ENCODE results near the gene CENPS. TPM values are rescaled to one million over a fixed set of nuclear protein-coding genes. Genes with fewer than 3 reads are reported as not detected.
A peak's percentile ranks its signal among the peaks of the same experiment; 100 is the strongest.

The CENPS gene
- total RNA-seq, 1 experiment from 2014 or later, result 17.8 TPM

GRCh38 chr1:10450156-10450814, 20.1 kb downstream of the CENPS start:
- Histone ChIP-seq H3T11ph (ENCODE audit: low read length) (no peak overlapping the region), H2BK12ac (ENCODE audit: insufficient read length, low read depth, low read length) (no peak overlapping the region), H4K5ac (ENCODE audit: insufficient read length, low read depth, low read length) (no peak overlapping the region), H4K91ac (ENCODE audit: insufficient read length, low read depth, low read length) (no peak overlapping the region), H3K14ac (ENCODE audit: insufficient read depth, low read length) (no peak overlapping the region), H3K4ac (ENCODE audit: low read depth, low read length) (no peak overlapping the region), H3K18ac (ENCODE audit: insufficient read length, low read depth, low read length) (no peak overlapping the region), H3K56ac (ENCODE audit: insufficient read length, low read depth, low read length) (no peak overlapping the region), H3K27me3 (ENCODE audit: insufficient read depth, low read length) (no peaks in the 10 kb centered on the region), H2BK20ac (ENCODE audit: low read depth, low read length, poor library complexity, severe bottlenecking) (no peak overlapping the region), H3K23me2 (ENCODE audit: insufficient read length, low read depth, low read length, poor library complexity, severe bottlenecking) (no peaks in the 10 kb centered on the region), H3K4me2 (ENCODE audit: insufficient read depth, insufficient read length, low read length) (no peak overlapping the region), H2BK15ac (ENCODE audit: low read depth, low read length) (no peak overlapping the region), H3K4me1 (ENCODE audit: insufficient read depth, low read length) (peaks cover 2% of the 10 kb centered on the region; the same call in 1 of the 2 replicates), H2BK5ac (ENCODE audit: insufficient read length, low read length) (no peak overlapping the region), H3K9me3 (ENCODE audit: control insufficient read depth, low read depth, low read length) (no peaks in the 10 kb centered on the region), H4K8ac (replicated peaks; ENCODE audit: insufficient read length, low read depth, low read length) (no peak overlapping the region), H2AK5ac (ENCODE audit: insufficient read length, low read length) (no peak overlapping the region), H3K27ac (ENCODE audit: insufficient read length, low read depth, low read length) (no peak overlapping the region), H4K20me1 (ENCODE audit: control insufficient read depth, insufficient read depth, insufficient read length) (no peaks in the 10 kb centered on the region), H3K79me2 (ENCODE audit: insufficient read depth, low read length) (no peaks in the 10 kb centered on the region), H2BK120ac (ENCODE audit: low read depth, low read length, poor library complexity, severe bottlenecking) (no peak overlapping the region), H3K9ac (ENCODE audit: extremely low read depth, insufficient read length, low read length) (no peak overlapping the region), H3K23ac (ENCODE audit: insufficient read length, low read depth, low read length) (no peak overlapping the region), H3K79me1 (ENCODE audit: insufficient read depth, low read depth, low read length, poor library complexity, severe bottlenecking) (no peaks in the 10 kb centered on the region), H2AFZ (ENCODE audit: low read length) (no peak overlapping the region)
- H3K4me1 Mint-ChIP-seq, result peaks cover 19 to 23% of the 10 kb centered on the region in 2 experiments
- H3K4me3 Mint-ChIP-seq, result peak overlapping the region in 1 of 2 experiments; percentile 5; a peak in 1 of 5 replicates
- no CpG with 5 or more reads among the region's 21 CpGs for WGBS (ENCODE audit: extremely low coverage, insufficient read length, low lambda C conversion rate)
- H3K27me3 Mint-ChIP-seq (ENCODE audit: low read depth), result no peaks in the 10 kb centered on the region
- no peak for DNase-seq
- H3K36me3 Mint-ChIP-seq (ENCODE audit: insufficient read depth in 1 of 3, low read depth in 3 of 3), result peaks cover 1 to 14% (median 7%) of the 10 kb centered on the region in 3 experiments; a peak in 6 of 7 replicates
- TF ChIP-seq CTCF (conservative IDR thresholded peaks at IDR 0.05), result no peak
- H3K9me3 Mint-ChIP-seq, result peaks cover 0 to 4% of the 10 kb centered on the region in 2 experiments; a peak in 1 of 5 replicates
- peak overlapping the region in 2 of 3 experiments; percentile 38 to 90; a peak in 3 of 7 replicates for H3K27ac Mint-ChIP-seq
